Measurements from ENCODE around the gene CAPN13. TPM values are rescaled to one million over a fixed set of nuclear protein-coding genes. Genes with fewer than 3 reads are reported as not detected.
A peak's percentile ranks its signal among the peaks of the same experiment; 100 is the strongest.

The CAPN13 gene, protein sequence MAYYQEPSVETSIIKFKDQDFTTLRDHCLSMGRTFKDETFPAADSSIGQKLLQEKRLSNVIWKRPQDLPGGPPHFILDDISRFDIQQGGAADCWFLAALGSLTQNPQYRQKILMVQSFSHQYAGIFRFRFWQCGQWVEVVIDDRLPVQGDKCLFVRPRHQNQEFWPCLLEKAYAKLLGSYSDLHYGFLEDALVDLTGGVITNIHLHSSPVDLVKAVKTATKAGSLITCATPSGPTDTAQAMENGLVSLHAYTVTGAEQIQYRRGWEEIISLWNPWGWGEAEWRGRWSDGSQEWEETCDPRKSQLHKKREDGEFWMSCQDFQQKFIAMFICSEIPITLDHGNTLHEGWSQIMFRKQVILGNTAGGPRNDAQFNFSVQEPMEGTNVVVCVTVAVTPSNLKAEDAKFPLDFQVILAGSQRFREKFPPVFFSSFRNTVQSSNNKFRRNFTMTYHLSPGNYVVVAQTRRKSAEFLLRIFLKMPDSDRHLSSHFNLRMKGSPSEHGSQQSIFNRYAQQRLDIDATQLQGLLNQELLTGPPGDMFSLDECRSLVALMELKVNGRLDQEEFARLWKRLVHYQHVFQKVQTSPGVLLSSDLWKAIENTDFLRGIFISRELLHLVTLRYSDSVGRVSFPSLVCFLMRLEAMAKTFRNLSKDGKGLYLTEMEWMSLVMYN
- total RNA-seq = not detected in 2 replicates
- not detected in 2 replicates for polyA plus RNA-seq
- polyA plus RNA-seq (2011; cell fraction: cytosol; rRNA removed) = not detected in 2 replicates
- not detected in 2 replicates for polyA plus RNA-seq (2011; cell fraction: nucleus; rRNA removed)
- polyA plus RNA-seq (2012) = not detected in 2 replicates
- polyA minus RNA-seq = not detected in 2 replicates
- polyA minus RNA-seq (2011; cell fraction: cytosol; rRNA and poly(A)+ RNA removed) = not detected
- not detected in 2 replicates for polyA minus RNA-seq (2011; cell fraction: nucleus; rRNA and poly(A)+ RNA removed)
- Bru-seq, nascent RNA = not detected
- percentile 3 among the genes with signal in this experiment for BruChase-seq, experiment 1, labeled RNA remaining after a 6-hour chase
- BruChase-seq, experiment 2, labeled RNA remaining after a 2-hour chase = not detected
- long read RNA-seq = 0 reads

DNA sequence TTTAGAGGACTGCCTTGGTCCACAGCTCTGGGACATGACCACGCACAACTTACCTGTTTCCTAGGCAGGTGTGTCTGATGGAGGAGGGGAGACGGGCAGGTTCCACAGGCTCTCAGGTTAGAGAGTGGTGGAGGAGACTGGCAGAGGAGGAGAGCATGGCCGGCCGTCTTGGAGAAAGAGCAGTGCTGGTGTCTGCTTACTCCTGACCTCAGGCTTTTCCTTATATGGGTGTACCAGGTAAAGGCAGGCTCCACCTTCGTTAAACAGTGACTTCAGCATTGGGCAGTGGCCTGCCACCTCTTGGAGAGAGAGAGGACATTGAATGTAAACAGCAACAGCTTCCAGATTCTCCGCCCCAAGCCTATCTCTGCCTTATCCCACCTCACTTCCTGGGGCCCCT, at the start of gene CAPN13:
CAPN13 (minus strand) TSS at position 198 of the 400 bp plus-strand sequence. CDS start 20,121 bp downstream, outside the sequence.
- intact Hi-C loops (cut with micrococcal nuclease) (no loop called here), dilution Hi-C loops (cut with MboI; ENCODE audit: extremely low pct_ligation_motif_present, low sequenced_read_pairs) (no loop called here)
- no peaks in the 10 kb centered on the region for H4K20me1 ChIP-seq (replicated peaks; ENCODE audit: control insufficient read depth, extremely low read depth, insufficient read depth, low read length)
- no peak for FAIRE-seq
- H3K36me3 ChIP-seq (ENCODE audit: control insufficient read depth in 2 of 2, extremely low read depth in 1 of 2, insufficient read depth in 2 of 2, low read length in 2 of 2) = no peaks in the 10 kb centered on the region
- H3K27me3 ChIP-seq (ENCODE audit: control insufficient read depth in 2 of 2, insufficient read depth in 2 of 2, low read length in 2 of 2) = no peaks in the 10 kb centered on the region
- DNase-seq (ENCODE audit: low read depth, low spot score) = no peak
- TF ChIP-seq MYC (IDR thresholded peaks at IDR 0.05; ENCODE audit: low read depth, low read length) (no peak), POLR2AphosphoS5 (IDR thresholded peaks at IDR 0.05; ENCODE audit: insufficient read depth, low read depth, low read length) (no peak), EZH2 (IDR thresholded peaks at IDR 0.05; ENCODE audit: borderline replicate concordance, low read depth, low read length, severe bottlenecking) (no peak), GATA2 (IDR thresholded peaks at IDR 0.05; ENCODE audit: insufficient read depth, insufficient read length, low read depth, low read length) (no peak), POLR2A (IDR thresholded peaks at IDR 0.05; ENCODE audit: low read depth, low read length) (no peak)
- TF ChIP-seq, protein P1, sequence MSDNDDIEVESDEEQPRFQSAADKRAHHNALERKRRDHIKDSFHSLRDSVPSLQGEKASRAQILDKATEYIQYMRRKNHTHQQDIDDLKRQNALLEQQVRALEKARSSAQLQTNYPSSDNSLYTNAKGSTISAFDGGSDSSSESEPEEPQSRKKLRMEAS (IDR thresholded peaks at IDR 0.05; ENCODE audit: insufficient read depth, insufficient read length) = no peak
- TF ChIP-seq, protein P2, sequence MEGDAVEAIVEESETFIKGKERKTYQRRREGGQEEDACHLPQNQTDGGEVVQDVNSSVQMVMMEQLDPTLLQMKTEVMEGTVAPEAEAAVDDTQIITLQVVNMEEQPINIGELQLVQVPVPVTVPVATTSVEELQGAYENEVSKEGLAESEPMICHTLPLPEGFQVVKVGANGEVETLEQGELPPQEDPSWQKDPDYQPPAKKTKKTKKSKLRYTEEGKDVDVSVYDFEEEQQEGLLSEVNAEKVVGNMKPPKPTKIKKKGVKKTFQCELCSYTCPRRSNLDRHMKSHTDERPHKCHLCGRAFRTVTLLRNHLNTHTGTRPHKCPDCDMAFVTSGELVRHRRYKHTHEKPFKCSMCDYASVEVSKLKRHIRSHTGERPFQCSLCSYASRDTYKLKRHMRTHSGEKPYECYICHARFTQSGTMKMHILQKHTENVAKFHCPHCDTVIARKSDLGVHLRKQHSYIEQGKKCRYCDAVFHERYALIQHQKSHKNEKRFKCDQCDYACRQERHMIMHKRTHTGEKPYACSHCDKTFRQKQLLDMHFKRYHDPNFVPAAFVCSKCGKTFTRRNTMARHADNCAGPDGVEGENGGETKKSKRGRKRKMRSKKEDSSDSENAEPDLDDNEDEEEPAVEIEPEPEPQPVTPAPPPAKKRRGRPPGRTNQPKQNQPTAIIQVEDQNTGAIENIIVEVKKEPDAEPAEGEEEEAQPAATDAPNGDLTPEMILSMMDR (IDR thresholded peaks at IDR 0.05; ENCODE audit: extremely low read depth in 1 of 2, insufficient read depth in 1 of 2, low read depth in 1 of 2, low read length in 2 of 2) = no peak
- H3K4me1 ChIP-seq (ENCODE audit: control insufficient read depth, extremely low read depth, insufficient read depth, low read length) = no peaks in the 10 kb centered on the region
- no peak within 1 kb of the TSS for H3K9ac ChIP-seq (replicated peaks; ENCODE audit: extremely low read depth, insufficient read depth, low read length)
- H2AFZ ChIP-seq (ENCODE audit: low read depth, low read length) = no peak within 1 kb of the TSS
- H3K4me2 ChIP-seq (ENCODE audit: insufficient read depth, low read length) = no peak within 1 kb of the TSS
- no peak within 1 kb of the TSS for H3K4me3 ChIP-seq (replicated peaks in 1 of 3; ENCODE audit: insufficient read depth in 1 of 3, low read depth in 1 of 3, low read length in 3 of 3)
- H3K27ac ChIP-seq (ENCODE audit: insufficient read depth, low read depth, low read length) = no peak within 1 kb of the TSS
- no peaks in the 10 kb centered on the region for H3K9me1 ChIP-seq (replicated peaks; ENCODE audit: control insufficient read depth, extremely low read depth, insufficient read depth, low read length)
- ChIA-PET POLR2A (no interaction called here), CTCF (no interaction called here)
- no peaks in the 10 kb centered on the region for H3K79me2 ChIP-seq (ENCODE audit: control insufficient read depth, insufficient read depth, low read length)
- no TSS peak for BruUV-seq (replicated peaks)
- peaks cover 4% of the 10 kb centered on the region for H3K9me3 ChIP-seq (replicated peaks; ENCODE audit: control insufficient read depth, insufficient read depth, low read length)

All from endothelial cell of umbilical vein (primary cell).